H1 (cell line): ENCODE results near the gene ZNF487.

Experiments used
- CHD1 ChIP-seq: IDR thresholded peaks from 2 replicates; pipeline ENCODE4 v1.6.1; 2012; ENCODE audit warnings: low read depth, low read length, improper control_type of control experiment
- JUND ChIP-seq: IDR thresholded peaks from 2 replicates; pipeline ENCODE4 v1.6.1; 2011; ENCODE audit warnings: mild to moderate bottlenecking, improper control_type of control experiment, low read length
- NANOG ChIP-seq: IDR thresholded peaks from 2 replicates; pipeline ENCODE4 v1.6.1; 2011; ENCODE audit warnings: low read length, low read depth, mild to moderate bottlenecking, inconsistent platforms; ENCODE audit not compliant: insufficient read depth, poor library complexity, severe bottlenecking
- SP1 ChIP-seq: IDR thresholded peaks from 2 replicates; pipeline ENCODE4 v1.6.1; 2011; ENCODE audit warnings: low read depth, low read length

GRCh38 chr10:43390333-43390732 is 46.6 kb upstream of the ZNF487 start:
- TF ChIP-seq SP1 (no peak), CHD1 (no peak), JUND (no peak), NANOG (no peak)
